Right lobe of liver (tissue), 6 donors: ENCODE data around the gene UNC93A. TPM values are rescaled to one million over a fixed set of nuclear protein-coding genes. Genes with fewer than 3 reads are reported as not detected.
A peak's percentile ranks its signal among the peaks of the same experiment; 100 is the strongest.

Source experiments
- ATAC-seq, 4 donors: fragments of 200-7000 bp; cut with Tn5 transposase; one replicate each; pipeline ENCODE4 v1.9.1; 2020; ENCODE audit warnings: mild to moderate bottlenecking in 4 of 4, moderate library complexity in 4 of 4
- DNase-seq, 3 donors: peaks; one replicate each; pipeline ENCODE4 v3.0.0-alpha.2; 2020
- H3K27ac ChIP-seq, 3 donors: fragments of 200-600 bp; one replicate each; pipeline ENCODE4 v1.8.0; 2022
- H3K27me3 ChIP-seq, 2 donors: fragments of 200-600 bp; one replicate each; pipeline ENCODE4 v1.8.0; 2022
- H3K36me3 ChIP-seq, 4 donors: fragments of 200-600 bp; sonication (generic) in 1 of 4; one replicate each; pipeline versions ENCODE4 v1.5.1 to v1.8.0; 2017 to 2022; ENCODE audit warnings: control low read depth in 1 of 4
- H3K4me1 ChIP-seq, 4 donors: fragments of 200-600 bp; sonication (generic) in 1 of 4; one replicate each; pipeline versions ENCODE4 v1.5.1 to v1.8.0; 2017 to 2022; ENCODE audit warnings: control low read depth in 1 of 4
- H3K4me3 ChIP-seq, 3 donors: fragments of 200-600 bp; one replicate each; pipeline ENCODE4 v1.8.0; 2022
- H3K9me3 ChIP-seq, 4 donors: fragments of 200-600 bp; sonication (generic) in 1 of 4; one replicate each; pipeline versions ENCODE4 v1.5.1 to v1.8.0; 2017 to 2022; ENCODE audit warnings: control low read depth in 1 of 4
- CTCF ChIP-seq, 4 donors: fragments of 200-600 bp in 3 of 4; fragments of 450-650 bp in 1 of 4; IDR thresholded peaks; one replicate each; pipeline versions ENCODE4 v1.5.1 to v1.8.0; 2016 to 2022; ENCODE audit warnings: antibody characterized with exemption in 4 of 4, mild to moderate bottlenecking in 2 of 4
- POLR2A ChIP-seq: fragments of 450-650 bp; IDR thresholded peaks from one replicate; pipeline ENCODE4 v1.6.1; 2017; ENCODE audit warnings: antibody characterized with exemption, mild to moderate bottlenecking
- WGBS: methylation state at CpG from one replicate; pipeline ENCODE4 v1.1.6; 2018; ENCODE audit warnings: low coverage, low lambda C conversion rate; ENCODE audit not compliant: insufficient coverage; ENCODE audit errors: missing lambda C conversion rate; 5-methylcytosine and 5-hydroxymethylcytosine counted together
- intact Hi-C, 2 donors: fragments of 100-400 bp; cut with DNase I; formaldehyde crosslinking; loops; one replicate each; pipeline versions ENCODE4 v1.11.2 to v1.14.1; 2022
- total RNA-seq, 6 experiments: library from RNA; depleted of rRNA in 2 of 6; stranded (reverse); fragments of >200 nt in 2 of 6; fragmentation: NEBNext Ultra II Directional in 3 of 6; extraction: Animal tissue kit (Norgen Biotek cat#: 25700) in 3 of 6; gene quantifications; one replicate each; pipeline versions ENCODE4 v1.1.0 to v1.2.4, GENCODE V29; 2016 to 2023
- donor health status: DM: no; HTN: yes; CAD: no.
- donor health status: DM: no; HTN: no; CAD: no.
- donor health status: DM: no; HTN: no; CAD: no.
- donor health status: DM: no; HTN: yes; CAD: no.
- donor health status: DM: no; HTN: yes; CAD: no.

Gene UNC93A
- total RNA-seq, 6 experiments from 2014 or later = 1.4 to 15.8 (median 4.9) TPM

- H3K4me1 ChIP-seq = peaks cover 0 to 38% (median 4%) of the 10 kb centered on the region in 4 donors
- DNase-seq (no peak), ATAC-seq (no peak)
- TF ChIP-seq POLR2A = no peak
- TF ChIP-seq CTCF (IDR thresholded peaks at IDR 0.05) = no peak
- H3K27me3 ChIP-seq = no peaks in the 10 kb centered on the region
- H3K36me3 ChIP-seq = no peaks in the 10 kb centered on the region
- no peak overlapping the region for H3K4me3 ChIP-seq
- H3K9me3 ChIP-seq = no peaks in the 10 kb centered on the region
- intact Hi-C loops = no loop called here
- no peak overlapping the region for H3K27ac ChIP-seq
- WGBS = no CpG with 5 or more reads among the region's 8 CpGs
These were observed 56.1 kb downstream of the UNC93A start for GRCh38 chr6:167347226-167347625.

- TF ChIP-seq POLR2A (no peak), CTCF (IDR thresholded peaks at IDR 0.05) (no peak)
- Histone ChIP-seq H3K4me3 (no peak overlapping the region), H3K4me1 (peaks cover 0 to 30% (median 4%) of the 10 kb centered on the region in 4 donors), H3K36me3 (no peaks in the 10 kb centered on the region), H3K27ac (peak overlapping the region in 2 of 3 donors; percentile 39 to 61), H3K9me3 (no peaks in the 10 kb centered on the region), H3K27me3 (no peaks in the 10 kb centered on the region)
- no peak for DNase-seq
- 51% methylated on average over 19 of the region's 19 CpGs for WGBS
- intact Hi-C loops = no loop called here
- no peak for ATAC-seq
These were observed 58.6 kb downstream of the UNC93A start for GRCh38 chr6:167349631-167350274.

- ATAC-seq (no peak), DNase-seq (no peak)
- peak overlapping the region in 1 of 3 donors; percentile 69 for H3K27ac ChIP-seq
These were observed 59.2 kb downstream of the UNC93A start for GRCh38 chr6:167350275-167350696.

GRCh38 chr6:167350731-167351655 lies 59.9 kb downstream of the UNC93A start:
- Histone ChIP-seq H3K27ac (peak overlapping the region; percentile 69 to 86 (median 86)), H3K27me3 (no peaks in the 10 kb centered on the region), H3K36me3 (no peaks in the 10 kb centered on the region), H3K4me1 (peaks cover 0 to 26% (median 4%) of the 10 kb centered on the region in 4 donors), H3K9me3 (no peaks in the 10 kb centered on the region), H3K4me3 (peak overlapping the region; percentile 18 to 56 (median 41))
- peak; percentile 81 to 86 (median 85) for DNase-seq
- intact Hi-C loops = no loop called here
- TF ChIP-seq POLR2A (peak; percentile 39), CTCF (IDR thresholded peaks at IDR 0.05) (peak; percentile 75 to 85 (median 80))
- WGBS = 0% methylated on average over 1 of the region's 62 CpGs
- ATAC-seq = peak; percentile 90 to 93 (median 92)

More at GRCh38 chr6:167350275-167350696, 59.2 kb downstream of the UNC93A start:
- intact Hi-C loops = no loop called here
- Histone ChIP-seq H3K9me3 (no peaks in the 10 kb centered on the region), H3K4me3 (no peak overlapping the region), H3K36me3 (no peaks in the 10 kb centered on the region), H3K4me1 (peaks cover 0 to 30% (median 4%) of the 10 kb centered on the region in 4 donors), H3K27me3 (no peaks in the 10 kb centered on the region)
- 42% methylated on average over 18 of the region's 22 CpGs for WGBS
- no peak for TF ChIP-seq CTCF (IDR thresholded peaks at IDR 0.05)
- no peak for TF ChIP-seq POLR2A
